ENCODE measurements around the gene PRR35.

The PRR35 gene

DNA sequence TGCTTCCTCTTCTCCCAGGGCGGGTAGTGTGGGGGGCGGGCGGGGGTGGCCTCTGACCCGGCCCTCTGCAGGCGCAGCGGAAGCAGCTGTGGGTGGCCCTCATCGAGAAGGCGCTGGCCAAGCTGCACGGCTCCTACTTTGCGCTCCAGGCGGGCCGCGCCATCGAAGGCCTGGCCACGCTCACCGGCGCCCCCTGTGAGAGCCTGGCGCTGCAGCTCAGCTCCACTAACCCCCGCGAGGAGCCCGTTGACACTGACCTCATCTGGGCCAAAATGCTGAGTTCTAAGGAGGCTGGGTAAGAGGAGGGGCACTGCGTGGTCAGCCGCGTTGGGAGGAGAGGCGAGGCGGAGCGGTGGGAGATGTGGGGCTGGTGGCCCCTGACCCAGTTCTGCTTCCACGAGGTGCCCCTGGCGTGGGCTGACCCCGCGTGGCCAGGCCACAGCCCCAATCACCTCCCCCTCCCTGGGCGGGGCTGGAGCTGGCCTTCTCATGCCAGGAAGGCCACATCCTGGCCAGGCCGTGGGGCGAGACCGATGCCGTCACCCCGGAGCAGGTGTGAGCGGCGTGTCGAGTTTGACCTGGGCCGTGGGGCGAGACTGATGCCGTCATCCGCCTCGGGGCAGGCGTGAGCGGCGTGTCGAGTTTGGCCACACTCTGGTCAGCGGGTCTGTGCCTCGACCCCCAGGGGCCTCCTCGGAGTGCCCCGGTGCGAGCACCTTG, 10.5 kb upstream of the PRR35 start:
- DNase-seq = no peak

DNA sequence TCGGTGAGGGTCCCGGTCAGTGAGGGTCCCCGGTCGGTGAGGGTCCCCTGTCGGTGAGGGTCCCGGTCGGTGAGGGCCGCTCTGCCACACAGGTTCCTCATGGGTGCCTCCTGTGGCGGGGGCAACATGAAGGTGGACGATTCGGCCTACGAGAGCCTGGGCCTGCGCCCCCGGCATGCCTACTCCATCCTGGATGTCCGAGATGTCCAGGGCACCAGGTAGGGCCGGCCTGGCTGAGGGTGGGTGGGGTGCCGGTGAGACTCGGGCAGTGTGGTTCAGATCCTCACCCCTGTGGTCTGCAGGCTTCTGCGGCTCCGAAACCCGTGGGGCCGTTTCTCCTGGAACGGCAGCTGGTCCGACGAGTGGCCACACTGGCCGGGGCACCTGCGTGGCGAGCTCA, 9.0 kb upstream of the PRR35 start:
- no peak for DNase-seq

DNA sequence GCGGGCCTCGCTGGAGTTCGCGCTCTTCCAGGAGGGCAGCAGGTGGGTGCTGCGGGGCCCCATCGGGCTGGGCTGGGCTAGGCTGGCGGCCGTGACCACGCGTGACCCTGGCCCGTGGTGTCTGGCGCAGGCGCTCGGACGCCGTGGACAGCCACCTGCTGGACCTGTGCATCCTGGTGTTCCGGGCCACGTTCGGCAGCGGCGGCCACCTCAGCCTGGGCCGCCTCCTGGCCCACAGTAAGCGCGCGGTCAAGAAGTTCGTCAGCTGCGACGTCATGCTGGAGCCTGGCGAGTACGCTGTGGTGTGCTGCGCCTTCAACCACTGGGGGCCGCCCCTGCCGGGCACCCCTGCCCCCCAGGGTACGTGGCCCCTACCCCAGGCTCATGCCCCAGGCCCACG, 8.0 kb upstream of the PRR35 start:
- DNase-seq = no peak

DNA sequence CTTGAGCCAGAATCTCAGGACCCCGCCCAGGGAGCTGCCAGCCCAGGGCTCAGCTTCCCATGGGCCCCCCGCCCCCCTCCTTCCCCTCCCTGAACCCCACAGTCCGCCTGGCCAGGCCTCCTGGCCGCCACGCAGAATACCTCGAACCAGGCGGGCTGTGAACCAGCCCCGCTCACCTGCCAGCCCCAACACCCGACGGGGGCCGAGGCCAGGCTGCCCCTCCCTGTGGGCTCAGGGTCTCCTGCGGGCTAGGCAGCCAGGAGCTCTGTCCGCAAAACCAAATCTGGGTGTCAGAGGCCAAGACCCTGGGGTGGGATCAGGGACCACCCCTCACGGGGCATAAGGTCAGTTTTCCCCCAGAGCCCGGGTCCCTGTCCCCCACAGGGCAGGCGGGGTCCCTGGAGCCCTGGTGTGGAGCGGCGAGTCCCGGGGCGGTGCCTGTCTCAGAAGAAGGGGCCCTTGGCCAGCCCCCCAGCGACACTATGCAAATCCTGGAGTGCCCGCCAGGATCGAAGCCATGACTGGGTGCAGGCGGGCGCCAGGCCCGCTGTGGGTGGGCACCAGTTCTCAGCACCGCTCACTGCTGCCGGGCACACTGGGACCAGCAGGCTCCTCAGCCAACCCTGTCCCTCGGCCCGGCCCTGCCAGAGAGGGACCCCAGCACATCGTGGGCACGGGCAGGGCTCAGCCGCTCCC, 6.4 kb upstream of the PRR35 start:
- DNase-seq = no peak

DNA sequence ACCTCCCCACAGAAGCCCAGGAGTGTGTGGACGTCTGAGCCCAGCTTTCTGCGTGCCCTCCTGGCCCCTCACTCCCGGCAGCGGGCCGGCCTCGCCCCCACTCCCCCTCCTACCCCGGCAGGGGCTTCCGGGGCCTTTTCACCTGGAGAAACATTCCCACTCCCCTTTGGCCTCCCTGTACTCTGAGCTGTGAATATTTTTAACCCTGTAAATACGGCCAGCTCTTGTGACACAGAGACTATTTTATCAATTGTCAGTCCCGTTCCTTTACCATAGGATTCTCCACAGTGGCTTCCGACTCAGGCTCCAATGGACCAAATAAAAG, 5.9 kb upstream of the PRR35 start:
- no peak for DNase-seq

DNA sequence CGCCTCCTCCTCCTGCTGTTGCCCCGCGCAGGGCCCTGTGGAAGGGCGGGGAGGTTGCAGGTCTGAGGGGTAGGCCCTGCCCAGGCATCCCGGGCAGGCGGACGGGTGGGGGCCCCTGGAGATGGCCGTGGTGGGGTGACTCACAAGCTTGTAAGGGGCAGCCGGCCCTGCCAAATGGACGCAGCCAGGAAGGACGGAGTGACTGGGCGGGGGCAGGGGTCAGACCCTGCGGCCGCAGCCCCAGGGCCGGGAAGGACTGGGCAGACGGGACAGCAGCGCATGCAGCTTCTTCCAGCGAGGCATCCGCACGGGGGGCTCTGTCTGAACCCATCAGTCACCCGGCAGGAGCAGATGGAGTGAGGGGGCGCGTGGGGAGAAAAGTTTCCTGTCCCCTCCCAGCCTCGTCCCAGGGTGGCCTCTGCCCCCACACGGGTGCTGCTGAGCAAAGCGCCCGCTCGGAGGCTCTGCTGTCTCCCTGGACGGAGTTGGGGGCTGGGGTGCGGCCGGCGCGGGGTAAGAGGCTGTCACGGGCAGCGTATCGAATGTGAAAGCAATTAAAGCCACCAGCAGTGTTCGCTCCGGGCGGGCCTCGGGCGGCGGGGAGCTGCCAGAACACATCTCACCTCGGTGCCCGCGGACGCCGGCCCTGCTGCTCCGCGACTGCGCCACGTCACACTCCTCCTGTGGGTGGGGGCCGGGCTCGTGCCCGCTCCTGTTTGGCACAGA, 5.4 kb upstream of the PRR35 start:
- DNase-seq = no peak

DNA sequence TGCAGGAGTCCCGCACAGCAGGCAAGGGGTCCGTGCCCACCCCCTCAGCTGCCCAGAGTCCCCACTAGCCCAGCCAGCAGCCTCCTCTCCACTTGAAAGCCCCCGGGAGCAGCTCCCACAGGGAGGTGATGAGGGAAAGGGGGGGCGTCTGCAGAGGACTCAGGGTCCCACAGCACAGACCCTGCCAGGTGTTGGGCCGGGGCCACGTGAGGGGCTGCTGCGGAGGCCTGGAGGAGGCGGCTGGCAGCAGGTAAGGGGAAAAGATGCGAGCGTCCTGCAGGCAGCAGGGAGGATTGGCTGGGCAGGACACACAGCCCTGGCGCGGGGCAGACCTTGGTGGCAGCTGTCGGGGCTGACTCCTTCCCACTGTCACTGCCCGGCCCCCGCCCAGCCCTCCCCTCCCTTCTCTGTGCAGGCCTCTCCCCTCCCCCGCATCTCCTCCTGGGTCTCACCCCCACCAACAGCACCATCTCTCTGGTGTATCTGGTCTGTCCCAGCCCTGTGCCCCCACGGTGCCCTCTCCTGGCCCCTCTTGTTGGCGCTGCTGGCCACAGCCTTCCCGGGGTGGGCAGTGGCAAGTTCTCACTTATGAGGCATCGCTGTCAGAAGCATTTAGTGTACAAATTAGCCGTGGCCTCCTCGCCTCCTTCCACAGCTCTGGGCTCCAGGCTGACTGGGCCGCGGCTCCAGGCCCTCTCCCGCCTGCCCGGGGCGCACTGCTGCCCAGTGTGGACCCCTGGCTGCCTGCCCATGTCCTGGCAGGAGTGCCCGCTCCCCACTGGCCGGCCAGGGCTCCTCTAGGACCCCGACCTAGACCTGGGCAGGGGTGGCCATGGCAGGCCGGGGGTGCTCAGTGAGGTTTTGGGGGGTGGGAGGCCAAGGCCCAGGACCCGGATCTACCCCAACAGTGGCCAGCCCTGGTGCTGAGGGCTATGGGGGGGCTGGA, 4.4 kb upstream of the PRR35 start:
- DNase-seq = no peak

DNA sequence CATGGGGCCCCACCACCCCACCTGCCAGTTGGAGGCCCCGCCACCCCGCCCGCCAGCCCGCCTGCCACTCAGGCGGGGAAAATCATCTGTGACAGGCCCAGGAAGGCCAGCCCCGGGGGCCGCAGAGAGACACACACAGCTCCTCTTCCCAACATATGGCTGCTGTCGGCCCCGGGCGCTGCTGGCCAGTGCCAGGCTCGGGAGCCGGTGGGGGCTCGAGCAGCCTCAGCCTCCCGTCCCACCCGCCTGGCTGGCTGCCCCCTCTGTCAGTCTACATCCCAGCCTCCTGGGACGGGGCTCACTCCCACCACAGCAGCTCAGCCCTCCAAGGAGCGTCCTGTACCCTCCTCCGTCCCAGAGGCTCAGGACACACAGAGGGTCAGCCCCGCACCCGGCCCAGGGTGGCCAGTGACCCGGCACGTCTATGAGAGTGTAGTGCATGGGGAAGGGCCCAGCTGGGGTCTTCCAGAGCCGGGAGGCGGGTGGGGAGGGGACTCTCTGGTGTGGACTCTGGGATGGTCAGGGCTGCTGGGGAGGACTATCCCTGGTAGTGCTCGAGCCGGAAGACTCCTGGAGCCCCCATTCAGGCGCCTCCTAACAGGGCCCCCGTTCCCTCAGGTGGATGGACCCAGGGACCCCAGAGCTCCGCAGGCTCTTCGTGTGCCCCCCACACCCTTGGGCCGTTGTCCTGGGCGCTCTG, 3.6 kb upstream of the PRR35 start:
- DNase-seq = no peak

DNA sequence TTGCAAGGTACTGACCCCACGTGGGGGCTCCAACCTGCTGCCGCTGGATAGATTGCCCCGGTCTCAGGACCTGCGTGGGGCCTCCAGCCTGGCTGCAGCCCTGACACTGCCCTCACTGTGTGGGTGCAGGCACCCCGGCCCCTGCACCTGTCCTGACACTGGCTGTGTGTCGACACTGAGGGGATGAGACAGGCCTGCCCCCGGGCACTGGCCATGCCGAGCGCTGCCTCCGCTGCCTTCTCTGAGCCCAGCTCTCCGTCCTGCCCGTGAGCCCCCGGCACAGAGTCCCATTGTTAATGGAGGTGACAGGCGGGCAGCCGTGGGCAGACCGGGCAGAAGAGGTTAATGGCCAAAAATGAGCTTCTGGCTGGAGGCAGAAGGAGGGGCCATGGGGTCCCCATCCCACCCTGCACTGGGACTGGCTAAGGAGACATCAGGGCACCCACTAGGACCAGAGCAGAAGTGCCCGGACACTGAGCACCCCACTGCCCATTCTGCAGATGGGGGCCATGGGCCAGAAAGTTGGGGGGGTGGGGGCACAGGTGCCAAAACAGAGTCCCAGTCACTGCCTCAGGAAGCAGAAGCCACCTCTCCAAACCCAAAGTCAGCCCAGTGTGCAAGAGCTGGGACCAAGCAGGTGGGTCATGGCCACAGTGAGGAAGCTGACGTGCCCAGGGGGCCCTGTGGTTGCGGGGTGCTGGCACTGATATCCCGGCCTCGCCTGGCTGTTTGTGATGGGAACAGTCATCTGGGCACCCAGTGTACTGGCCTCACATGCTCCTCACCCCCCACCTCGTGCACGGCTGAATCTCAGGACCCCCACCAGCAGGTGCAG, 2.5 kb upstream of the PRR35 start:
- no peak for DNase-seq

DNA sequence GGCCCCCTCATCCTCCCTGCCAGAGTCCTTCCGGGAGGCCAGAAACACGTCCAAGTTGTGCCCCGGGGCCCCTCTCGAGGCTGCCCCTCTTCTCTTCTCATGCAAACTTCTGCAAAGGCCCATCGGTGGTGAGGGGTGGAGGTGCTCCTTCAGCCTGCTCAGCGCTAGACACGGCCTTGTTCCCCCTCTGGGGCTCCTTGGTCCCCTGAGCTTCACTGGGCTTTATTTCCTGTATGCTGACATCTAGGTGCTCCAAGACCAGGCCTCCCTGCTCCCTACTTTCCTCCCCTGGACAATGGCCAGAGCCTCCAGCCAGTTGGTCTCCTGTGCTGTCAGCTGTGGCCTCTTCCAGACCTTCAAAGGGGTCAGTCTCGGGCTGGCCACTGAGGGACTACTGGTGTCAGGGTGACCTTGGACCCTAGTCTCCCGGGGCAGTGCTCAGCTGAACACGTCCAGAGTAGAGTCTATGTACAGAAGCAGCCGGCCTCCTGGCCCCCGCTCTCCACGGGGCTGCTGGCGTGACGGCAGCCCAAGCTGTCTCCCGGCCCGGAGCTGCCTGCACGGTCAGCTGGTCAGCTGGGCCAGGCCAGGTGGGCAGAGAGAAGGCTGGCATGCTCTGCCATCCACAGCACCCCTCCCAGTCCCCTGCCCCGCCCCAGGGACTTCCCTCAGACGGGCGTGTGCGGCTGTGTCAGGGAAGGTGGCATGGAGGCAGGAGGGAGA, 1.7 kb upstream of the PRR35 start:
- no peak for DNase-seq

DNA sequence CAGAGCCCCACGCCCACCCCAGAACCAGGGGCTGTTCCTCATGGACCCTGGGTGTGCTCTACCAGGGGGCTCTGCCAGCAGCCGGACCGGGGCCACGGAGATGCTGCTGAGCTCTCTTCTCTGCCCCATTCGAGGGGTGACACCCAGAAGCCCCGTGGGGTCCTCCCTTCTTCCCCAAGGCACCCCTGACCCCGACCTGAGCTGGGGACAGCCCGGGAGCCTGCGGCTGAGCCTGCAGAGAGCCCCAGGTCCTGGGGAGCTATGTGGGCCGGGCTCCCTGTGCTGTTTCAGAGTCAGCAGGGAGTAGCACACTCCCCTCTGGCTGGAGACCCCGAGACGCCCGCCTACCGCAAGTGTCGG, 1.2 kb upstream of the PRR35 start:
- DNase-seq = no peak

DNA sequence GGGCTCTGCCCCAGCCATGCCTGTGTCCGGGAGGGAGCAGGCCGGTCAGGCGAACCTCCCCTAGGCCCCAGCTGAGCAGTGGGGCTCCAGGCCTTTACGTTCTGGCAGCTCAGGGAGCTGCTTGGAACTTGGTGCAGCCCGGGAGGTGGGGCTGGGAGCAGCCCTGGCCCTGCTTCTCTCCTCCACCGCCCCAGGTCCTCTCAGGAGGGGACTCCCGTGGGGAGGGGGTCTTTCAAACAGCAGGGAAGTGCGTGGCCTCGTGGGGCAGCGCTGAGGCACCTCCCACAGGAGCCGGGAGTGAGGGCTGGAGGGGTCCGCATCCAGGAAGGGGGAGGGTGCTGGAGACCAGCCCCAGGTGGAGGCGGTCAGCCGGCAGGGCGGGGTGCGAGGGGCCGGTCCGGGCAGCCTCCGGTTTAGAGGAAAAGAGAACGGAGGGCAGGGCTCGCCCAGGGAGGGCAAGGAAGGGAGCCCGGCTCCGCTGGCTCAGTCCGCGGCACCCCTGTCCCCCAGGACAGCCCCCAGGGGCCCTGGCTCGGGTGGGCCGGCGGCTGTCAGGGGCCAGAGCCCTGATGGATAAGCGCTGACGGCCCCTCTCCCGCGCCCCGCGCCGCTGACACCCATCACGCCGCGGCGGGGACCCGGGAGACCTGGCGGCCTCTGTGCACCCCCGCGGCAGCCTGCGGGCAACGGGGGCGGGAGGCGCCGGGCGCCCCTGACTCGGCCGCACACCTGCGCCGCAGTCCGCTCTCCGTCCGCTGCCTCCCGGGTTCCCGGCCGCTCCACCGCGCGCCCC, 587 bp upstream of the PRR35 start:
- DNase-seq = no peak

DNA sequence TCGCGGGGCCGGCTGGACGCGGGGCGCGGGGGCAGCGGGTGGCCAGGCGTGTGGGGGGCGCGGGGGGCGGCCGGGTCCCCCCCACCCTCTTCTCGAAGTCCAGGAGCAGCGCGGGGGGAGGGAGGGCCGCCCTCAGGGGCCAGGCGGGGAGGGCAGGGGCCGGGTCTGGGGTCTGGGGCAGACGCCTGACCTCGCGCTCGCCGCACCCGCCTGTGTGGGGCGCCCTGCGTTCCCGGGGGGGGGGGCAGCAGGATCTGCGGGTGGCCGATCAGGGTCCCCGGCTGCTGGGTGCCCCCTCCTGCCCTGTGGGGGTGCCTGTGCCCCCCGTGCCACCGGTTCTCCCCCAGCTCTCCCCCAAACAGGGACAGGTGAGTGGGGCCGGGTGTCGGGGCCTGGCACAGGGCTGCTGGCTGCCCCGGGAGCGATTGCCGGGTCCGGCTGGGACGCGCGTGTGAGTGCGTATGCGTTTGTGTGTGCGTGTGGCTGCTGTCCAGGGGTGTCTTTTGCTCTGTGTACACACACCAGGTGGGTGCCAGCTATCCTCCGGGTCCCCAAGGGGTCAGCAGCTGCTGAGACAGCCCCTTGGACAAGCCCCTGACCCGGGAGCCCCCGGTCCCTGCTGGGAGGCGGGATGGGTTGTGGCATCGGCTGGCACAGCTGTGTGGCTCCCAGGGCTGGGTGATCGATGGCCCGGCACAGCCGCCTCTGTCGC, 663 bp downstream of the PRR35 start:
- no peak for DNase-seq

DNA sequence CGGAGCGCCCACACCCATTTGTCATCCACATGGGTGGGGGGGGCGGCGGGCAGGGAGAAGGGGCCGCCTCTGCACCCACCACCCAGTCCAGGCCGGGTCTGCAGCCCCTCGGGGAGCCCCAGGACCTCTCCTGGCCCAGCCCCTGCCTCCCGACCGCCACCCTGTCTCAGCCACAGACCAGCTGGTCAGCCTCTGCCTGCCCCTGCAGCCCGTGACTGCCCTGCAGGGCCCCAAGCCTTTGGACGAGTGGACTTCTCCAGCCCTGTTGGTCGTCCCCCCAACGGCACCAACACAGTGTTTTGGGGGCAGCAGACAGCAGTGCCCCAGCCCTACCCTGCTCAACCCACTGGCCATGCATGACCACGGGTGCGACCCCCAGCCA, 1.2 kb downstream of the PRR35 start:
- DNase-seq = no peak

DNA sequence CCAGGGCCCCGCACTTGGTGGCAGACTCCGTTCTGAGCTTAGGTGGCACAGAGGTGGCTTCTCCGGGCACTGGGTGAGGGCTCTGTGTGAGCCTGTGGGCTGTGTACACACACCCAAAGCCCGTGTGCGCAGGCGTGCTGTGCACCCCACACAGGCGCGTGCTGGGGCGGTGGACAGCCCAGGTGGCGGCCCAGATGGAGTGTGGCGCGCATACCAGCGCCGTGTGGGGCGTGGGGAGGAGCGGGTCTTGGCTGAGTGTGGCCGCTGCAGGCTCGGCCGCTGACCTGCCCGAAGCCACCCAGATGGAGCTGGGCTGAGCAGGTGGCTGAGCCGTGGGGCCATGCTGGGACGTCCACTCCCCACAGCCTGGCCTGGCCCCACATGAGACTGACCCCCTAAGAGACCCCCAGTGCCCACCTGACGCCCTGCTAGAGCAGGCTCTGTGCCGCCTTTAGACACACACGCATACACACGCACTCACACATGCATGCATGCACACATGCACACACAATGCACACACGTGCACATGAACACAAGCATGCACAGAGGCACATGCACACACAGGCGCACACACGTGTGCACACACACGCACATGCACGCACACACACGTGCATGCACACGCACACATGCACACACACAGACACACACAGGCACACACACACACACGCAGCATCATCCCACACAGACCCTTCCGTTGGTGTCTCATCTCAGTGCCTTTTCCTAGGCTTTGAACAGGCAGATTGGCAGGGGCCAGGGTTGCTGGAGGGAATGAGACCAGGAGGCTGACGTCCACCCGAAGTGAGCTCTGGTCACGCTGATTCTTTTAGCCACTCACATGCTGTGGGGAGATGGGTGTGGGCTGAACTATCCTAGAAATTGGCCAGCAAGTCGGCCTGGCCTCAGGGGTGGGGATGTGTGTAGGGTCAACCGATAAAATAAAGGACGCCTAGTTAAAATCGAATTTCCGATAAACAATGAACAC, 2.1 kb downstream of the PRR35 start:
- DNase-seq = no peak

DNA sequence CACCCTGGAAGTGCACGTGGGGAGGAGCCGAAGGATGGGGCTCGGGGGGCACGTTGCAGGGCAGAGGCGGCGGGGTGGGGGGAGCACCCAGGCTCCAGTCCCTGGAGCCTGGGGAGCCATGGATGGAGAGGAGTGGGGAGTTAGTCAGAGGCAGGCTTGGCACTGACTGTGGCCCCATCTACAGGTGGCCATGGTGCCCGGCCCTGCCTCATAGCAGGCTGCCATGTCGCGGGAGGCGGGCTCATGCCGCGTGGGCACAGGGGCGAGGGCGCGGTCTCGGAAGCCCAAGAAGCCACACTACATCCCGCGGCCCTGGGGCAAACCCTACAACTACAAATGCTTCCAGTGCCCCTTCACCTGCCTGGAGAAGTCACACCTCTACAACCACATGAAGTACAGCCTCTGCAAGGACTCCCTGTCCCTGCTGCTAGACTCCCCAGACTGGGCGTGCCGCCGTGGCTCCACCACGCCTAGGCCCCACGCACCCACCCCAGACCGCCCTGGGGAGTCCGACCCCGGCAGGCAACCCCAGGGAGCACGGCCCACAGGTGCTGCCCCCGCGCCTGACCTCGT, 3.0 kb downstream of the PRR35 start:
- no peak for DNase-seq

DNA sequence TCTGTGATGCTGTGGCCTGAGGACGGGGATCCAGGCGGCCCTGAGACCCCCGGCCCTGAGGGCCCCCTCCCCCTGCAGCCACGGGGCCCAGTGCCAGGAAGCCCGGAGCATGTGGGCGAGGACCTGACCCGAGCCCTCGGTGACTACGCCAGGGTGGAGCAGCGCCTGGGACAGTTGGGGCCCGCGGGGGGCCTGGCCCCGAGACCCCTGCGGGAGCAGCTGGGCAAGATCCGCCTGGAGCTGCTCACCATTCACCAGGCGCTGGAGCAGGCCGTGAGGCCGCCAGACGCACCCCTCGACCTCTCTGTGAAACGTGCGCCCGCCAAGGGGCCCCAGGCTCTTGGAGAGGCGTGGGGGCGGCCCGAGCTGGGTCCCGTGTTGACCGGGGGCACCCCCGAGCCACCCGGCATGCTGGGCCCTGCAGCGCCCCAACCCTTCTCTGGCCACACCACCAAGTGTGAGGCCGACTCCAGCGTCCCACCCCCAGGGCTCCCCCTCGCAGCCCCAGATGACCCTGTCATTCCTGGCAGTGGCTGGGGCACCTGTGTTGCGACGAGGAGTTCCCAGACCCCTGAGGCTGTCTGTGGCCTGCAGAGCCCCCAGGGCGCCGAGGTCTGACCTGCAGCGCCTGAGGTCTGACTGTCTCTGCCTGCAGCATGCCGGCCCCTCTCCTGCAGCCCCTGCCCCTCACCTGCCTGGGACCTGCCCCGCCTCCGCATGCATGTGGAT, 4.7 kb downstream of the PRR35 start:
- DNase-seq = no peak
